Spleen (tissue), 7 donors: Measurements from ENCODE around the gene PCCA.

Experiments
- CTCF ChIP-seq, 11 experiments: fragments of 200-600 bp in 7 of 11; fragments of 450-650 bp in 4 of 11; sonication (generic) in 4 of 11; IDR thresholded peaks in 8 of 11; conservative IDR thresholded peaks in 3 of 11; 1 replicate in 7 of 11; 2 replicates in 4 of 11; pipeline versions ENCODE4 v1.4.0 to v1.8.0; 2016 to 2021; ENCODE audit warnings: antibody characterized with exemption in 11 of 11, inconsistent platforms in 4 of 11, mild to moderate bottlenecking in 1 of 11
- POLR2AphosphoS5 ChIP-seq, 3 donors: sonication (generic); formaldehyde crosslinking; IDR thresholded peaks; one replicate each; pipeline ENCODE4 v1.5.1; 2017; ENCODE audit warnings: antibody characterized with exemption in 3 of 3
- donor health status: DM: no; HTN: no; CAD: no; lungs with moderate emphysema.
- donor health status: DM: no; HTN: no; CAD: no.
- donor health status: DM: no; HTN: no; CAD: no.

- TF ChIP-seq CTCF (IDR thresholded peaks at IDR 0.05 in 8 of 11, conservative IDR thresholded peaks at IDR 0.05 in 3 of 11) = no peak
- no peak for TF ChIP-seq POLR2AphosphoS5 (IDR thresholded peaks at IDR 0.05)
These were observed 320.2 kb downstream of the PCCA start for GRCh38 chr13:100409132-100409531.
